ENCODE results near the gene ZSCAN25.
A peak's percentile ranks its signal among the peaks of the same experiment; 100 is the strongest.
"Not testable (repeated sequence)": the region's sequence is repeated elsewhere in the genome, so short reads cannot be mapped to it uniquely, and the experiment has no call there.

Gene ZSCAN25

DNA sequence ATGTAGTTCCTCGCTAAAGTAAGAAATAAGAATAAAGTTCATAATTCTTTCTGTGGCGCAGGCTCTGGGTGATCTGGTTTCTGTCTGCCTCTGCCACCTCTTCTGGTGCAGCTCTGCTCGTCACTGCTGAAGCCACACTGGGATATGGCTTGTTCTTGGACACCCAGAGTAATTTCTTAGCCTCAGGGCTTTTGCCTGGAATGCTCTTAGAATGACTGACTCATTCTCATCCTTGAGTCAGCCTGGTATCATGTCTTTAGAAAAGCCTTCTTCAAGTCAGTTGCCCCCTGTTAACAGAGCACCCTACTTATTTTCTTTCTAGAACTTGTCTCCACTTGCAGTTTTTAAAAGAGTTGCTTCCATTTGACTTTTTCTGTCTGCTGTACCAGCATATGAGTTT, 2.0 kb downstream of the ZSCAN25 start:
- no peak for DNase-seq

- no peak for DNase-seq
Observed at GRCh38 chr7:99619571-99620130, 2.9 kb downstream of the ZSCAN25 start.

- no peak for DNase-seq
Observed at GRCh38 chr7:99621271-99621670, 4.5 kb downstream of the ZSCAN25 start.

- DNase-seq: no peak
Observed at GRCh38 chr7:99622596-99622995, 5.8 kb downstream of the ZSCAN25 start.

GRCh38 chr7:99623091-99623693, 6.4 kb downstream of the ZSCAN25 start:
- DNase-seq: no peak

DNA sequence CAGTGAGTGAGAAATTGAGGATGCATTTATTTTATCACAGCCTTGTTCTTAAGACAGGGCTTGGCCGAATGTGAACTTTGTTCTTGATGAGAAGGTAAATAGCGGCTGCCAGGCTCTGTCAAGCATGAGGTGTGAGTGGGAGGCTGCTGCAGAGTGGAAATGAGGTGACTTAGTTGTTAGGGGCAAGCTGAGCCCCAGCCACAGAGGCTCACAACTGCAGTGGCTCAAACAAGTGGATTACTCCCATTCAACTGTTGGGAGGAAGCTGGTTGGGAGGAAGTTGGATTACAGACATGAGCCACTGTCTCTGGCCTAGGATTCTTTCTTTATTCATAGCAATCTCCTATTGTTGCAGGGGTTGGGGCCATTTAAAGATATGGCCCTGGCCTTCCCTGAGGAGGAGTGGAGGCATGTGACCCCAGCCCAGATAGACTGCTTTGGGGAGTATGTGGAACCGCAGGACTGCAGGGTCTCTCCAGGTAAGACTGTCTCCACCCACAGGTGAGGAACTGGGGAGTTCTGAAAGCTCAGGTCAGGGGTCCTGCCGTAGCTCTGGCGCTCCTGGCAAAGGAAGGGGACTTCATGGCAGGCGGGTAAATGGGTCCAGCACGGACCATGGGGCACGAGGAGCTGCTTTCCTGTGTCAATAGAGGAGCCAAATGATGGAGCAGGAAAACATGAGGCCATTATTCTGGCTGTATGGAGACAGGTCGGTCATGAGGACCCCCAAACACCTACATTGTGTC, 7.1 kb downstream of the ZSCAN25 start:
- DNase-seq: no peak

- no peak for DNase-seq
Observed at GRCh38 chr7:99624484-99624883, 7.7 kb downstream of the ZSCAN25 start.

- DNase-seq: no peak
Observed at GRCh38 chr7:99625321-99625720, 8.6 kb downstream of the ZSCAN25 start.

- no peak for DNase-seq
Observed at GRCh38 chr7:99625961-99626360, 9.2 kb downstream of the ZSCAN25 start.

DNA sequence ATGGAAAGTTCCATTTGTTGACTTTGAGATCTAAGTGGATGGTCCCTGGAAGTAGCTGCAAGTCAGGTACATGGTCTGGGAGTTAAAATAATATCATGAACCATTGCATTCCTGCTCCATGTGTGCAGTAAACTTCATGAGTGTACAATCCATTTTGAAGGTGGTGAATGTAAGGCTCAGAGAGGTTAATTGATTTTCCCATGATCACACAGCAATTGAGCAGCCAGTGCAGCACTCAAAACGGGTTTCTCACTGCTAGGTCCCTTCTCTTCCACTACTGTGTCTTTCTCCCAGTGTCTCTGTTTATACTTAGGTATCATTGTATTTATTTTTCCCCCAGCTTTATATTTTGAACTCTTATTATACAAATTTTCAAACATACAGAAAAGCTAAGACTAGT, 9.9 kb downstream of the ZSCAN25 start:
- DNase-seq: no peak

DNA sequence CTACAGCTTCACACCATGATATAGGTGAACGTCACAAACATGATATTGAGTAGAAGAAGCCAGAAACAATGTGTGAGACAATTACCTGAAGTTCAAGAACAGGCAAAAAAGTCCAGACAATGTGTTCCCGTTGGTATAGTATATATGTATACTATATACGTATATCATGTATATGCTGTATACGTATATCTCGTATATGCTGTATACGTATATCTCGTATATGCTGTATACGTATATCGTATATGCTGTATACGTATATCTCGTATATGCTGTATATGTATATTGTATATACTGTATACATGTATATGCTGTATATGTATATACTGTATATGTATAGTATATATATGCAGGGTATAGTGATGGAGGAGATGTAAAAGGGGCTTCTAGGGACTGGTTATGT, 10.8 kb downstream of the ZSCAN25 start:
- no peak for DNase-seq

GRCh38 chr7:99628471-99629465, 12.0 kb downstream of the ZSCAN25 start:
- no peak for DNase-seq

GRCh38 chr7:99629643-99630042, 12.9 kb downstream of the ZSCAN25 start:
- DNase-seq: no peak

- peak; percentile 80 for DNase-seq
Observed at GRCh38 chr7:99631295-99632109, 14.8 kb downstream of the ZSCAN25 start.

DNA sequence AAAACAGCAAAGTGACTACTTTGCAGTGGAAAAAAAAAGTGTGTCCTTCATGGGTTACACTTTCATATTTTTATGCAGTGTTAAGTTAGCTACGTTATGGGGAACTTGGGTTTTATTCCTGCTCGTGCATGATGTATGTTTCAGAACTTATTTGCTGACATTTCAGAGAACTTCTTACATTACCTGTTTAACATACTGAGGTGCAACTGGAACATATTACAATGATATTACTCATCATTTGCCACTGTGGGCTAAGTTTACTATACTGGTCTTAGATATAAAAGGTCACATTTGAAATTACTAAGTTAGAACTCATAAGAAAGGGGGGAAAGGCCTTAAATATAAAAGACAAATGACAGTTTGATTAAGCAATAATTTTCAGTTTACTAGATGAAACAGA, 20.7 kb downstream of the ZSCAN25 start:
- DNase-seq: not testable (repeated sequence)

GRCh38 chr7:99638731-99639130, 22.0 kb downstream of the ZSCAN25 start:
- DNase-seq: no peak

DNA sequence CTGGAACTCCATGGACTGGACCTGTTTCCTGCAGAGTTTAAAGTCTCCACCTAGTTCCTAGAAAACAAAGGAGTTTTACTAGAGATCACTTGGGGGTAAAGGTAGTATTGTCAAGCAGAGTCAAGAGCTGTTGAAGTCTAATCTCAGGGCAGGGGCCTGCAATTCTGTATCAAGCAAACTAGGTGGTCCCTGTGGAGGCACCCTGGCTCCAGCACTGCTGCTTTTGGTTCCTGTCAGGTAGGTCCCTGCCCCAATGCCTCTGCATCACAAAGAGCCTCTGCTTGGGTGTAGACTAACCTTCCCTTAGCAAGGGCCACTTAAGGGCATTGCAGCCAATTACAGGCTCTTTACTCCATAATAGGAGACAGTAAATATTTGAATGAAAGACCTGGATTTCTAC, 22.5 kb downstream of the ZSCAN25 start:
- DNase-seq: no peak

GRCh38 chr7:99642027-99642426, 25.3 kb downstream of the ZSCAN25 start:
- DNase-seq: no peak

GRCh38 chr7:99643464-99643863, 26.7 kb downstream of the ZSCAN25 start:
- DNase-seq: no peak

GRCh38 chr7:99644431-99644830, 27.7 kb downstream of the ZSCAN25 start:
- DNase-seq: no peak

- DNase-seq: no peak
Observed at GRCh38 chr7:99645590-99645989, 28.8 kb downstream of the ZSCAN25 start.

GRCh38 chr7:99648843-99649242, 32.1 kb downstream of the ZSCAN25 start:
- DNase-seq: no peak
